Thoracic aorta (tissue), 2 donors: Measurements from ENCODE around the gene CDKAL1. TPM values are rescaled to one million over a fixed set of nuclear protein-coding genes. Genes with fewer than 3 reads are reported as not detected.
A peak's percentile ranks its signal among the peaks of the same experiment; 100 is the strongest.

Source experiments
- ATAC-seq: fragments of 150-250 bp; one replicate; pipeline ENCODE4 v1.8.0; 2017; ENCODE audit warnings: low read depth; ENCODE audit not compliant: insufficient number of reproducible peaks, low FRiP score
- DNase-seq: peaks from one replicate; pipeline ENCODE4 v3.0.0-alpha.2; 2020; ENCODE audit warnings: low spot score
- H3K27ac ChIP-seq, 2 donors: fragments of 200-600 bp; sonication (generic); 1 replicate in 1 of 2; 2 replicates in 1 of 2; pipeline ENCODE4 v1.5.1; 2016; ENCODE audit warnings: mild to moderate bottlenecking in 2 of 2, moderate library complexity in 2 of 2
- H3K27me3 ChIP-seq: fragments of 200-600 bp; sonication (generic); replicated peaks from 2 replicates; pipeline ENCODE4 v1.6.0; 2016; ENCODE audit warnings: mild to moderate bottlenecking; ENCODE audit not compliant: insufficient read depth
- H3K36me3 ChIP-seq: fragments of 200-600 bp; sonication (generic); one replicate; pipeline ENCODE4 v1.5.1; 2016
- H3K4me1 ChIP-seq, 2 donors: fragments of 200-600 bp; sonication (generic); 1 replicate in 1 of 2; 2 replicates in 1 of 2; pipeline versions ENCODE4 v1.5.1 to v1.6.0; 2016; ENCODE audit warnings: low read depth in 2 of 2, mild to moderate bottlenecking in 1 of 2; ENCODE audit not compliant: control insufficient read depth in 1 of 2
- H3K4me3 ChIP-seq: fragments of 200-600 bp; sonication (generic); 2 replicates; pipeline ENCODE4 v1.5.1; 2016; ENCODE audit warnings: mild to moderate bottlenecking
- H3K9me3 ChIP-seq: fragments of 200-600 bp; sonication (generic); 2 replicates; pipeline ENCODE4 v1.5.1; 2016
- CTCF ChIP-seq: fragments of 200-600 bp; sonication (generic); IDR thresholded peaks from one replicate; pipeline ENCODE4 v1.5.1; 2019; ENCODE audit warnings: antibody characterized with exemption
- total RNA-seq, 2 donors: library from RNA; depleted of rRNA; stranded (reverse); fragments of >200 nt; gene quantifications; one replicate each; pipeline versions ENCODE4 v1.1.0 to v1.2.3, GENCODE V29; 2016

The CDKAL1 gene
- total RNA-seq, 2 donors from 2014 or later = 8.5 to 14.6 TPM

GRCh38 chr6:20876561-20876960, 342.3 kb downstream of the CDKAL1 start:
- DNase-seq (no peak), ATAC-seq (no peak)
- H3K36me3 ChIP-seq = no peaks in the 10 kb centered on the region
- peaks cover 11 to 15% of the 10 kb centered on the region in 2 donors for H3K4me1 ChIP-seq
- no peak for TF ChIP-seq CTCF
- no peaks in the 10 kb centered on the region for H3K9me3 ChIP-seq
- no peak overlapping the region for H3K4me3 ChIP-seq
- peak overlapping the region in 1 of 2 donors; percentile 83 for H3K27ac ChIP-seq
- H3K27me3 ChIP-seq = no peaks in the 10 kb centered on the region

GRCh38 chr6:20877008-20877937, 343.0 kb downstream of the CDKAL1 start:
- H3K4me1 ChIP-seq = peaks cover 11 to 15% of the 10 kb centered on the region in 2 donors
- no peak overlapping the region for H3K4me3 ChIP-seq
- peak overlapping the region; percentile 51 to 83 for H3K27ac ChIP-seq
- H3K27me3 ChIP-seq = no peaks in the 10 kb centered on the region
- ATAC-seq (peak; percentile 97), DNase-seq (peak; percentile 25)
- no peak for TF ChIP-seq CTCF
- H3K36me3 ChIP-seq = no peaks in the 10 kb centered on the region
- H3K9me3 ChIP-seq = no peaks in the 10 kb centered on the region

GRCh38 chr6:20879121-20879520, 344.9 kb downstream of the CDKAL1 start:
- Histone ChIP-seq H3K36me3 (no peaks in the 10 kb centered on the region), H3K27me3 (no peaks in the 10 kb centered on the region), H3K4me1 (peaks cover 11 to 15% of the 10 kb centered on the region in 2 donors), H3K9me3 (no peaks in the 10 kb centered on the region), H3K27ac (no peak overlapping the region), H3K4me3 (no peak overlapping the region)
- ATAC-seq = no peak
- TF ChIP-seq CTCF = no peak
- no peak for DNase-seq

GRCh38 chr6:20879526-20879925, 345.3 kb downstream of the CDKAL1 start:
- Histone ChIP-seq H3K27ac (no peak overlapping the region), H3K4me1 (peaks cover 11 to 15% of the 10 kb centered on the region in 2 donors), H3K9me3 (no peaks in the 10 kb centered on the region), H3K27me3 (no peaks in the 10 kb centered on the region), H3K4me3 (no peak overlapping the region), H3K36me3 (no peaks in the 10 kb centered on the region)
- DNase-seq = no peak
- no peak for TF ChIP-seq CTCF
- no peak for ATAC-seq

GRCh38 chr6:20881365-20881764, 347.1 kb downstream of the CDKAL1 start:
- ATAC-seq (no peak), DNase-seq (no peak)
- no peaks in the 10 kb centered on the region for H3K9me3 ChIP-seq
- no peak overlapping the region for H3K4me3 ChIP-seq
- no peaks in the 10 kb centered on the region for H3K36me3 ChIP-seq
- H3K27me3 ChIP-seq = no peaks in the 10 kb centered on the region
- no peak overlapping the region for H3K27ac ChIP-seq
- peaks cover 11 to 15% of the 10 kb centered on the region in 2 donors for H3K4me1 ChIP-seq
- no peak for TF ChIP-seq CTCF
